ENCODE results near the gene UBE3C.

UBE3C gene

GRCh38 chr7:157299317-157299612, 160.5 kb downstream of the UBE3C start:
- DNase-seq: no peak

- DNase-seq: peak in 1 of 2 donors; percentile 10
Observed at GRCh38 chr7:157299613-157300368, 161.1 kb downstream of the UBE3C start.

- DNase-seq: no peak
Observed at GRCh38 chr7:157300369-157300825, 161.7 kb downstream of the UBE3C start.

GRCh38 chr7:157301610-157302120, 162.9 kb downstream of the UBE3C start:
- DNase-seq: no peak

- no peak for DNase-seq
Observed at GRCh38 chr7:157306846-157307838, 168.4 kb downstream of the UBE3C start.

GRCh38 chr7:157309988-157310668, 171.4 kb downstream of the UBE3C start:
- DNase-seq: no peak

GRCh38 chr7:157310676-157311185, 172.0 kb downstream of the UBE3C start:
- DNase-seq: no peak

GRCh38 chr7:157312941-157313340, 174.2 kb downstream of the UBE3C start:
- DNase-seq: peak in 1 of 2 donors; percentile 3

GRCh38 chr7:157313645-157314044, 174.9 kb downstream of the UBE3C start:
- DNase-seq: no peak

- peak; percentile 16 to 94 for DNase-seq
Observed at GRCh38 chr7:157318015-157318706, 179.4 kb downstream of the UBE3C start.
